DMS53 treated with DMSO at 0.1 percent for 48 hours (cell line): ENCODE data around the gene CREBRF.
"Not testable (repeated sequence)": the region's sequence is repeated elsewhere in the genome, so short reads cannot be mapped to it uniquely, and the experiment has no call there.

Experiments used
- DNase-seq: peaks from one replicate; lab custom pipeline; 2025; ENCODE audit not compliant: unreplicated experiment; lab: John Stamatoyannopoulos, UW

The CREBRF gene

DNA sequence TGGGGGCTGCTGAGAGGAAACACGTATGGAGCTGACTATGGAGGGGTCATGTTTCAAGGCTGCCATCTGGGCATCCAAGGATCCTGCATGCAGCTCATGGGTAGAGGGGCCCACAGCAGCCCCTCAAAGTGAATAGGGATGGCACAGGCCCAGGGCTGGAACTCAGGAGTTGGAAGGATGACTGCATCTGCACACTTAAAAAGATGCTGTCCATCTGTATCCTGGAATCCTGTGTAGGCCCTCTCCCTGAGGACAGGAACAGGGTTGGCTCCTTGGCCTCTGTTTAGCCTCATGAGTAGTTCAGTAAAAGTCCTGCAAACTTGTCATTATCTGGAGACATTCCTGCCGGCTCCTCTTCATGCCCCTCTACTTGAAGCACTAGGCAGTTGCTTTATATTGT lies 92.2 kb downstream of the CREBRF start:
- no peak for DNase-seq

DNA sequence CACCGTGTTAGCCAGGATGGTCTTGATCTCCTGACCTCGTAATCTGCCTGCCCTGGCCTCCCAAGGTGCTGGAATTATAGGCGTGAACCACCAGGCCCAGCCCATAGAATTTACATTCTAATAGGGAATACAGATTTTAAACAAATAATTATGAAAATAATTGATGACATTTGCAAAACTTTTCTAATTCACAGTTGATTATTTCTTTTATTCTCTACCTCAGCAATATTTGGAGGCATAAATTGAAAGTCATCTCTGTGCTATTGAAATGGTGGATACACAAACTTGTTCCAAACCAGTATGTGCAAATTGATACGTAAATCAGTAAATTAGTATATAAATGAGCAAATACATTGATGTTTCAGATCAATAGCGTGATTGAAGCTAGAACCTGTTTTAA lies 96.4 kb downstream of the CREBRF start:
- DNase-seq, result no peak

DNA sequence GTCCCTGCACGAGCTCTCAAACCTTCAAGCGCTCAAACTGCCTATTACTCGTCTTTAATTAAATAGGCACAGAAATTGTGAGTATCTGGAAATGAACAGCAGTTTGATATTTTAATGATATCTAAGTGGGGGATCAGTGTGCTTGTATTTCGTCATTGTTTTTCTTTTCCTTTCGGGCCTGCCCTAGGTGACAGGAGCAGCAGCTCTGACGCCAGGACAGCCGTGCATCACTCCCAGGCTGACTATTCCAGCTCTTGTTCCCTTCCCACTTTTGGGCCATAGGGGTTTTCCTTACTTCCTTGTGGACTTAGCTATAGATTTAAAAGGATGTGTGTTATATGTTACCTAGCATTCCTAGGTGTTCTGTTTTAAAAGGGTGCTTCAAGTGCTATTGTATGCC lies 97.7 kb downstream of the CREBRF start:
- no peak for DNase-seq

DNA sequence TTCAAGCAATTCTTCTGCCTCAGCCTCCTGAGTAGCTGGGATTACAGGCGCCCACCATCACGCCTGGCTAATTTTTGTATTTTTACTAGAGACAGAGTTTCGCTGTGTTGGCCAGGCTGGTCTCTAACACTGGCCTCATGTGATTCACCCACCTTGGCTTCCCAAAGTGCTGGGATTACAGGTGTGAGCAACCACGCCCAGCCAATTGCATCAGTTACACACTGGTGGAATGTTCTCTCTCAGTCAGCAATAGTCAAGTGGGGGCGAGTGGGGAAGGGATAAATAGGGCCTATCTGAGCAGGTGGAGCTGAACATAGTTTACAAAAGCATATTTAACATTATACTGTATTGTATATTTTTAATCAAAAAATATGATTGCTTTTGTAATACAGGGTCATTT lies 98.5 kb downstream of the CREBRF start:
- DNase-seq, result not testable (repeated sequence)

DNA sequence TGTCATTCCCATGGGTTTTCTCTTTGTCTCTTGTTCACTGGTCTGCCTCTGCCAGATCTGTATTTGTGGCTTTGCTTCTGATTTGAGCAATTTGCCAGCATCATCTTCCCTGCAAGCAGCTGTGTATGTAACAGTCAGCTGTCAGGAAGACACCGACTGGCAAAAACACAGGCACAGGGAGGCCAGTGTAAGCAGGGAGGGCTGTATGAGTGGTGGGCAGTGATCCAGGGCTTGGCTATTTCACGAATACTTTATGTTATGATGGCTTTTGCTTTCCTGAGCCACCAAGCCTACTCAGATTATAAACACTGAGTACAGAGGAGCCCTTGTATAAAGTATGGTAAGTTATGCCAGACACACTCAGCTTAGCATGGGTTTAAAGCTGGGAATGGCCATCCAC lies 99.8 kb downstream of the CREBRF start:
- no peak for DNase-seq

DNA sequence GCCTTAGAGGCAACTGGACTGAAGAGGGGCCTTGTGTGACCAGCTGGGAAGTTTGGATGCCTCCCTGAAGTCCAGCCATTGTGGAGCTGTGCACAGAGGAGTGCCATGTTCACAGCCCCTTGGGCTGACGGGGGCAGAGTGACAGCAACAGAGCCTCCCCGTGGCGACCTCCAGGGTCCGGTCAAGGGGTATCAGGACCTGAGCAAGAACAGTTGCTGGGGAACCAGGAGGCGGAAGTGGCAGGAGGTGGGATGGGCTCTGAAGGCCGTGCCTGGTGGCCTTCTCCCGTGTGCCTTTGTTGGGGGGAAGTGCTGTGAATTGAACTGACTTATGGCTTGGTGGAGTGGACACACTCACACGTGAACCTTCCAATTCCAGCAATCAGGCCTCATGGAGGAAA lies 102.2 kb downstream of the CREBRF start:
- no peak for DNase-seq

DNA sequence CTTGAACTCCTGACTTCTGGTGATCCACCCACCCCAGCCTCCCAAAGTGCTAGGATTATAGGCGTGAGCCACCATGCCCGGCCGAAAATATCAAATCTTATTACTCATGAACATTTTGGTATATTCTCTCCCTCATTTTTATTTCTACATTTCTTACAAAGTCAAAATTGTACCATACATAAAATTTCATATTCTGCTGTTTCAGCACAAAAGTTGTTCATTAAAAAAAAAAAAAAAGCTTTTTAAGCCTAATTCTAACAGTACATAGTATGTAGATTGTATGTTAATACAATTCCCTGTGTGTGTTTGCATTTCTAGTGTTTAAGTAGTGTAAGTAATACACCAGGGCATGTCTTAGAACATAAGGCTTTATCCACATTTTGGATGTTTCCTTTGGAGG lies 103.1 kb downstream of the CREBRF start:
- DNase-seq, result no peak

DNA sequence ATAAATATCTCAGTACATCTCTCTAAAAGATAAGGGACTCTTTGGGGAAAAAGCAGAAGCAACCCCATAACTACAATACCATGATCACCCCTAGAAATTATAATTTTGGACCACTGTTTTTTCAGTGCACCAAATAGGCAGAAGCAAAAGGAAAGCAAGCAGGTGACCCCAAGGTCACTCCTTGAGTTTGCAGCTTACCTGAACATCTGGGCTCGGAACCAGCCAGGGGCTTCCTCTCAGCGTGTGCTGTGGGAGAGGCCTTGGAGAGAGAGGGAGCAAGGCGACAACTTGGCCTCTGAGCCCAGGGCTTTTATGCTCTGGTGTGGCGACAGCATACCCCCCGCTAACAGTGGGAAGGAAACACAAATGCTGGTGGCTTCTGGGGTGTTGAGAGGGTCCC lies 105.0 kb downstream of the CREBRF start:
- no peak for DNase-seq

DNA sequence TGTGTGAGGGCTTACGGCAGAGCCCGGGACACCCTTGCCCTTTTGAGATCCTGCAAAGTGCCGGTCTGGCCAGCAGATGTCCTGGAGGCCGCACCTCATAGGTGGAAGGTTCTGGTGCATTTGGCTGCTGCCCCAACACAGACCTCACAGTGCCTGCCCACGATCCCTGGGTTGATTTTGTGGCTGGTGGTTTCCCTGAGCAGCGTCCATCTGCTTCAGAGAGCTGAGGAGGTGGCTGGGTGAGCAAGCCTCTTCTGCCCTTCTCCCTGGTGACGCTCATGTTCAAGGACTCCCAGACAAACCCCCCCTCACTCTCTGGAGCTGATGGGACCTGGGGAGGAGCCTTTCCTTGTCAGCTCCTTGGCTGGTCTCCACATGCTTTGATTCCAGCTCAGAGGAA lies 107.1 kb downstream of the CREBRF start:
- DNase-seq, result no peak

DNA sequence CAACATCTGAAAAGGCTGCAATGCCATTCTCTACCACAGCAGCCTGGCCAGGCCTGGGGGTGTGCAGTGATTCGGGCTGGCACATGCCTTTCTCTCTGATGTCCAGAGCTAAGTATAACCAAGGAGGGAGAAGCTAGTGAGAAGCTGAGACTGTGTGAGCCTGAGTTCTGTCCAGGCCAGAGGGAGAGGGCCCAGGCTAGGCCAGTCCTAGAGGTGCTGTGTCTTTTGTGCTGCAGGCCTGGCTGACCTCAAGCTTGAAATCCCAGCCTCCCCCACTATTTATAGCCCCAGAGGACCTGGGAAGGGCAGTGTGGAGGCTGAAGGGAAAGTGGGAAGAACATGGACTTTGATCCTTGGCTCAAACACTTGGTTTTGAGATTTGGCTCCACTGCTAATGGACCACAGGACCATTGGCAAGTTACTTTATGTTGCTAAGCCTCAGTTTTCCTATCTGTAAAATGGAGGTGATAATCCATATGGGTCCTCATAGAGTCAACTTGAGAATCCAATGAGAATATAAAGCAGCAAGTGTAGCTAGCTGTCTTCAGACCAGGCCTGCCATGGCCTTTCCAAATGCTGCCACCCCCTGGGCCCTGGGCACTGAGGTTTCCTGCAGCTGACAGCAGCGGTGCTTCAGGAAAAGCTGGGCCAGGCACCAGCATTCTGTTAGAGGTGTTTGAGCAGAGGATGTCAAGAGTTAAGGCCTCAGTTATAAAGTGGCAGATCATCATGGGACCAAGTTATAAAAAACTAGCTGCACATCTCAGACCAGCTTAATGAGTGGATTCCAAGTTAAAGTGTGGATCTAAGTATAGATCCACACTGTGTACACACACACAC lies 109.2 kb downstream of the CREBRF start:
- no peak for DNase-seq

DNA sequence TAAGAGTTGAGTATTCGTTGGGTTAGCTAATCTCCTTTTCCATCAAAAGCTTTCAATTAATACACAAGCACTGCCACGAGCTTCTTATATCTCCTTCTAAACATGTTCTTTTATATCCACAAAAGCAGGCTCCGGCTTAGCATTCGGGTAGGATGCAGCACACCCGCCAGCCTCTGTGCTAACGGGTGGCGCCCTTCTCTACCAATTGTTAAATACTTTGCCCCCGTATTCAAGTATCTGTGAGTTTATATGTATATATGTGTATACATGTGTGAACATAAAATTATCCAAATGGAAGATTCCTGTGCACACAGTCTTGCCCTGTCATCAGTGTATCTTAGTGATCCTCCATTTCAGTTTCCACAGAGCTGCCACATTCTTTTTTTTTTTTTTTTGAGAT lies 116.0 kb downstream of the CREBRF start:
- no peak for DNase-seq

DNA sequence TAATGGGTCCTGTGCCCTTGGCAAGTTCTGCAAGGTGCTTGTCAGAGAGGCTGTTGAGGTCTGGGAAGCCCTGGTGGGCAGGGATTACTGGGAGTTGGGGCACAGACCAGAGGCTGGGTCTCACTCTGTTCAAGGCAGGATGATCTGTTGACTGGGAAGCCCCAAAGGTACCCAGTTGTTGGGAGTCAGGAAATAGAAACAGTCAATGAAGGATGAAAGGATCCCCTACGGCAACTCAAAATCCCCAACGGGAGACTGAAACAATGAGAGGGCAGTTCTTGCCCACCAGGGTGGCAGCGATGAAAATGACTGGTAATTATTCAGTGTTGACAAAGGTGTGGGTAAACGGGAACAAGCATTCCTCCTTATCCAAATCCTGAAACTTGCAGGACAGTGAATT lies 119.4 kb downstream of the CREBRF start:
- DNase-seq, result no peak

DNA sequence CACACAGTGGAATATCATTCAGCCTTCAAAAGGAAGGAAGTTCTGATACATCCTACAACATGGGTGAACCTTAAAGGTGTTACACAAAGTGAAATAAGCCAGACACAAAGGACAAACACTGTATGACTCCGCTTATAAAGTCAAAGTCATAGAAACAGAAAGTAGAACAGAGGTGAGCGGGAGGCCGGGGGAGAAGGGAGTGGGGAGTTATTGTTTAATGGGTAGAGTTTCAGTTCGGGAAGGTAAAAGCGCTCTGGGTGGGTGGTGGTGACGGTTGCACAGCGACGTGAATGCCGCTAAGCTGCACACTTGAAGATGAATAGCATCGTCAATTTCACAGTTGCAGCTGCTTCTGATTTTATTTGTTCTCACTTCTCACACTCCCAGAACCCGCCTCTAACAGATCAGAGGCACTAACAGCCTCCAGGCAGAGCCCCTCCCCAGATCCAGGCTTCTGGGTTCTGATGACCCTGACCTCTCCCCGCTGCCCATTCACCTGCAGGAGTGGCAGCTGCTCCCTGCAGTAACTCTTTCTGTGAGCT lies 122.3 kb downstream of the CREBRF start:
- DNase-seq, result no peak

DNA sequence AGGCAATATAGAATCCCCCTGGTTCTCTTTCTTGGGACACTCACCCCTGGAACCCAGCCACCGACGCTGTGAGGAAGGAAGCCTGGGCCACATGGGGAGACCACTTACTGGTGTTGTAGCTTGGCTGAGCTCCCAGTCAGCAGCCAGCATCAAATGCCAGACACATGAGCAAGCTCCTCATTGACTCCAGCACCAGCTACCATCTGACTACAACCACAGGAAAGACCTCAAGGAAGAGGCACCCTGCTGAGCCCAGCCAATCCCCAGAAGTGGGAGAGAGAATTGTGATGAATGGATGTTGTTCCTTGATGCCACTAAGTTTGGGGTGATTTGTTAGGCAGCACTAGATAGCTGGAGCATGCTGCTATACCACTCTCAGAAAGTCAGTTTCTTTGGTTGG lies 124.2 kb downstream of the CREBRF start:
- no peak for DNase-seq

DNA sequence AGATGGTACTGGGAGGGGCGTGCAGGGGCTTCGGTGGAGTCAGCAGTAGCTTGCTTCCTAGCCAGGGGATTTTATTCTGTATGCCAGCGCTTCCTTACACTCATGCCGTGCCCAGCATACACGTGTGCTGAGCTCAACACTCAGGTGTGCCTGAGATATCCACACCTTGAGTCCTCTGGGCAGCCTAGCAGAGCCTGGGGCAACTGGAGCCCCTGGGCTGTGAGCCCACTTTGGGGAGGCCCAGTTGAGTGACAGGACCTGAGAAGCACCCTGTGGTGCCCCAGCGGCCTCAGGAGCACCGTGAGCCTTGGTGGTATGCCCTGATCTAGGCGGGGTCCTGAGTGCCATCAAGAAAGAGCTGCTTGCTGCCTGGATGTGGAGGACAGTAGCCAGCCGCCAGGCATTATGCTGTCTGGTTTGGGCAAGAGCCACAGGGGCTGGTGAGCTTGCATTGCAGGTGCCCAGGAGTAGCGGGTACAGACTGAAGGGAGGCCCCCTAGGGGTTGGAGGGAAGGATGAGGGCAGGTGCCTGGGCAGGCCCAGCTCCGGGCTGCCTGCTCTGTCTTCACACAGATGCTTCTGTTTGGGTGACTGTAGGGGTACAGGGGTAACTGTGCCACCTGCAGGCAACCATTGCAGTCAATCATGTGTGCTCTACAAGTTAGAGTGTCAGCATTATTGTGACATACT lies 131.0 kb downstream of the CREBRF start:
- no peak for DNase-seq

DNA sequence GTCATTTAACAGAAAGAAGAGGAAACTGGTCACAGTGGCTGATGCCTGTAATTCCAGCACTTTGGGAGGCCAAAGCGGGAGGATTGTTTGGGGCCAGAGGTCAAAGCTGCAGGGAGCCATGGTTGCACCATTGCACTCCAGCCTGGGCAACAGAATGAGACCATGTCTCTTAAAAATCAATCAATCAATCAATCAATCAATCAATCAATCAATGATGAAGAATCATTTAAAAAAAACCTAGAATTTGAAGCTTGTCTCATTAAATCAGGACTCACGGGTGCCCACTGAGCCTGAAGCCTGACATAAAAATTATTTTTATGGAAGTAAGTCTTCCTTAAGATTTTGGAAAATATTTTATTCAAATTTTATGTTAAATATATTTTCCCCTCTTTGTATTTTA lies 132.1 kb downstream of the CREBRF start:
- DNase-seq, result no peak
